Mesenchymal stem cell (in vitro differentiated cells and primary cell): Measurements from ENCODE around the gene NUDCD3.

Source experiments
- DNase-seq: peaks from one replicate; pipeline ENCODE4 v3.0.0-alpha.2; 2013
- H2AFZ ChIP-seq: one replicate; pipeline ENCODE4 v1.6.1; 2013; ENCODE audit warnings: low read depth, mild to moderate bottlenecking, control low read depth, inconsistent platforms, low read length, moderate library complexity
- H2AK5ac ChIP-seq: 2 replicates; pipeline ENCODE4 v1.6.1; 2013; ENCODE audit warnings: low read length, moderate library complexity, mild to moderate bottlenecking, inconsistent platforms; ENCODE audit not compliant: severe bottlenecking
- H2BK120ac ChIP-seq: one replicate; pipeline ENCODE4 v1.6.1; 2013; ENCODE audit warnings: low read depth, mild to moderate bottlenecking, inconsistent platforms, low read length, moderate library complexity
- H2BK12ac ChIP-seq, 2 experiments: one replicate each; pipeline ENCODE4 v1.6.1; 2013; ENCODE audit warnings: inconsistent platforms in 2 of 2, low read length in 2 of 2, mild to moderate bottlenecking in 2 of 2, moderate library complexity in 2 of 2, control low read depth in 1 of 2
- H2BK15ac ChIP-seq: one replicate; pipeline ENCODE4 v1.6.1; 2013; ENCODE audit warnings: mild to moderate bottlenecking, low read depth, inconsistent platforms; ENCODE audit not compliant: poor library complexity, severe bottlenecking
- H2BK5ac ChIP-seq: 2 replicates; pipeline ENCODE4 v1.6.1; 2013; ENCODE audit warnings: low read depth, mild to moderate bottlenecking, low read length, control low read depth, inconsistent platforms; ENCODE audit not compliant: poor library complexity, severe bottlenecking
- H3K14ac ChIP-seq, 2 experiments: one replicate each; pipeline ENCODE4 v1.6.1; 2013; ENCODE audit warnings: inconsistent platforms in 2 of 2, low read length in 2 of 2, control low read depth in 1 of 2, mild to moderate bottlenecking in 1 of 2, moderate library complexity in 1 of 2
- H3K18ac ChIP-seq, 2 experiments: one replicate each; pipeline ENCODE4 v1.6.1; 2013; ENCODE audit warnings: inconsistent platforms in 2 of 2, low read length in 2 of 2, control low read depth in 1 of 2, low read depth in 1 of 2, mild to moderate bottlenecking in 1 of 2
- H3K23ac ChIP-seq, 2 experiments: one replicate each; pipeline ENCODE4 v1.6.1; 2013; ENCODE audit warnings: inconsistent platforms in 2 of 2, low read length in 2 of 2, mild to moderate bottlenecking in 2 of 2, moderate library complexity in 2 of 2, control low read depth in 1 of 2
- H3K27ac ChIP-seq: 2 replicates; pipeline ENCODE4 v1.5.1; 2013; ENCODE audit warnings: mild to moderate bottlenecking, moderate library complexity, low read length, control low read depth, inconsistent platforms; ENCODE audit not compliant: poor library complexity, severe bottlenecking
- H3K27me3 ChIP-seq, 2 experiments: 2 replicates each; pipeline versions ENCODE4 v1.6.1 to v1.7.0; 2013; ENCODE audit warnings: low read length in 2 of 2, mild to moderate bottlenecking in 2 of 2, moderate library complexity in 2 of 2, control low read depth in 1 of 2, inconsistent platforms in 1 of 2; ENCODE audit not compliant: control insufficient read depth in 1 of 2, insufficient read depth in 1 of 2
- H3K36me3 ChIP-seq, 2 experiments: 2 replicates each; pipeline versions ENCODE4 v1.6.1 to v1.7.0; 2013; ENCODE audit warnings: low read length in 2 of 2, control low read depth in 1 of 2, inconsistent platforms in 1 of 2, low read depth in 1 of 2, mild to moderate bottlenecking in 1 of 2; ENCODE audit not compliant: insufficient read depth in 2 of 2, control insufficient read depth in 1 of 2
- H3K4ac ChIP-seq, 2 experiments: one replicate each; pipeline ENCODE4 v1.6.1; 2013; ENCODE audit warnings: inconsistent platforms in 2 of 2, low read length in 2 of 2, mild to moderate bottlenecking in 2 of 2, moderate library complexity in 2 of 2, control low read depth in 1 of 2, low read depth in 1 of 2
- H3K4me1 ChIP-seq: 2 replicates; pipeline ENCODE4 v1.6.1; 2013; ENCODE audit warnings: low read depth, low read length, control low read depth; ENCODE audit not compliant: control insufficient read depth, insufficient read depth
- H3K4me2 ChIP-seq: 2 replicates; pipeline ENCODE4 v1.6.1; 2013; ENCODE audit warnings: low read length, mild to moderate bottlenecking, inconsistent platforms; ENCODE audit not compliant: poor library complexity, severe bottlenecking
- H3K4me3 ChIP-seq, 2 experiments: 2 replicates each; pipeline versions ENCODE4 v1.5.1 to v1.7.0; 2013; ENCODE audit warnings: low read length in 2 of 2, mild to moderate bottlenecking in 2 of 2, control low read depth in 1 of 2, low read depth in 1 of 2; ENCODE audit not compliant: insufficient read depth in 1 of 2
- H3K79me1 ChIP-seq: replicated peaks from 2 replicates; pipeline ENCODE4 v1.6.1; 2013; ENCODE audit warnings: mild to moderate bottlenecking, control low read depth, low read length, inconsistent platforms; ENCODE audit not compliant: poor library complexity, severe bottlenecking
- H3K9ac ChIP-seq: 2 replicates; pipeline ENCODE4 v1.7.0; 2013; ENCODE audit warnings: mild to moderate bottlenecking, low read length, moderate library complexity
- H3K9me3 ChIP-seq: 2 replicates; pipeline ENCODE4 v1.7.0; 2013; ENCODE audit warnings: mild to moderate bottlenecking, low read length; ENCODE audit not compliant: control insufficient read depth
- H4K8ac ChIP-seq: one replicate; pipeline ENCODE4 v1.6.1; 2013; ENCODE audit warnings: inconsistent platforms, mild to moderate bottlenecking, low read length, moderate library complexity
- H4K91ac ChIP-seq: one replicate; pipeline ENCODE4 v1.6.1; 2013; ENCODE audit warnings: mild to moderate bottlenecking, low read length, inconsistent platforms
- WGBS: methylation state at CpG from one replicate; pipeline ENCODE4 v1.1.7; 2013; ENCODE audit warnings: mixed read lengths; 5-methylcytosine and 5-hydroxymethylcytosine counted together

Gene NUDCD3

DNA sequence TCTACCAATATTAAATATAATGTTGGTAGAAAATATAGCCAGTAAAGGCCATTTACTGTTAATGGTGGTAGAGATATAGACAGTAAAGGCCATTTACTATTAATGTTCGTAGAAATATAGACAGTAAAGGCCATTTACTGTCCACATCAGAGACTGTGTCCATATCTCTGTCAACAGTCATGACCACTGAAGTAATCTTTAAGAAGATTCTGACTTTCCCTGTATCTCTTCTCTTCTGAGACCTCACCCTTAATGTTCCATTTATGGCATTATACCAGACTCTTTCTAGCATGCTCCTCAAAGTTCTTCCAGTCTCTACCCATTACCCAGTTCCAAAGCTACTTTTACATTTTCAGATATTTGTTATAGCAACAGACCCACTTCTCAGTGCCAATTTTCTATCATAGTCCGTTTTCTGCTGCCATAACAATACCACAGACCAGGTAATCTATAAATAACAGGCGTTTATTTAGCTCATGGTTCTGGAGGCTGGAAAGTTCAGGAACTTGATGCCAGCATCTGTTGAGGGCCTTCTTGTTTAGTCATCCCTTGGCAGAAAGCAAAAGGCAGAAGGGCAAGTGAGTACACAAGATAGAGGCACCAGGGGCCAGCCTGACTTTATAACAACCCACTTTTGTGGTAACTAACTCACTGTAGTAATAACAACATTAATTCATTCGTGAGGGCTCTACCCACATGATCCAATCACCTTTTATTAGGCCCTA, 7.9 kb upstream of the NUDCD3 start:
- Histone ChIP-seq H3K4me2 (no peak overlapping the region), H3K14ac (no peak overlapping the region), H3K23ac (no peak overlapping the region), H3K18ac (no peak overlapping the region), H3K4me3 (no peak overlapping the region), H2AFZ (no peak overlapping the region), H2BK5ac (no peak overlapping the region), H3K9ac (no peak overlapping the region), H2BK120ac (no peak overlapping the region), H2BK15ac (no peak overlapping the region), H3K27me3 (peaks cover 4 to 7% of the 10 kb centered on the region in 2 experiments), H4K8ac (no peak overlapping the region), H3K9me3 (no peaks in the 10 kb centered on the region), H3K36me3 (no peaks in the 10 kb centered on the region), H4K91ac (no peak overlapping the region), H3K27ac (no peak overlapping the region), H3K4me1 (no peaks in the 10 kb centered on the region), H2AK5ac (no peak overlapping the region), H2BK12ac (no peak overlapping the region), H3K79me1 (no peaks in the 10 kb centered on the region), H3K4ac (no peak overlapping the region)
- WGBS, result 25% methylated on average over 3 of the region's 4 CpGs
- DNase-seq, result no peak

DNA sequence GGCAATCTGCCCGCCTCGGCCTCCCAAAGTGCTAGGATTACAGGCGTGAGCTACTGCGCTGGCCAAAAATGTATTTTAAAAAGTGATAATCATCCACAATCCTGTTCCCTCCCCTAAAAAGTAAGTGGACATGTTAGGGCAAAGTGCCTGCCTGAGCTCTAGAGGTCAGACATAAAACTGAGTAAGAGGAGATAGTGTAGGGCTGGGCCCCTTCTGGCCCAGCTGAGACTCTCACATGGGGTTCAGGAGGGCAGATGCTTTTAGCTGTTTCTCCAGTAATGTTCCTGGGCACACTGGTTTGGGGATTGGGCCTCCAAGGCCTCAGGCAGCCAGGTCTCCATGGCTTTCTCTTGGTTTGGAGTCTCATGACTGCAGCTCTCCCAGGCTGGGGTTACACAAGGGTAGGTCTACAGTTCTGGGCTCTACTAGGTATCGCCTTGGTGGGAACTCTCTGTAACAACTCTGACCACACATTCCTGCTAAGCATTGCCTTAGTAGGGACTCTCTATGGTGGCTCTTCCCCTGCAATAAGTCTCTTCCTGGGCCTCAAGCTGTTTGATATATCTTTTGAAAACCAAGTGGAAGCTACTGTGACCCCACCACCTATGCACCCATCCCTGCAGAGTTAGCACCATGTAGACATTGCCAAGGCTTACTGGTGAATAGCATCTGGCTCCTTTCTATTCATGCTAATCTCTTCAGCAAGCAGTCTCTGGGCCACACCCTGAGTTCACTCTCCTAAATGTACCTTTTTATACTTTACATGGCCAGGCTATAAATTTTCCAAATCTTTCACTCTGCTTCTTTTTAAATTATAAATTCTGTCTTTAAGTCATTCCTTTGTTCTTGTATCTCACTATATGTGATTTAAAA, 6.9 kb upstream of the NUDCD3 start:
- Histone ChIP-seq H3K4me1 (no peaks in the 10 kb centered on the region), H3K23ac (no peak overlapping the region)
- 91% methylated on average over 3 of the region's 5 CpGs for WGBS

DNA sequence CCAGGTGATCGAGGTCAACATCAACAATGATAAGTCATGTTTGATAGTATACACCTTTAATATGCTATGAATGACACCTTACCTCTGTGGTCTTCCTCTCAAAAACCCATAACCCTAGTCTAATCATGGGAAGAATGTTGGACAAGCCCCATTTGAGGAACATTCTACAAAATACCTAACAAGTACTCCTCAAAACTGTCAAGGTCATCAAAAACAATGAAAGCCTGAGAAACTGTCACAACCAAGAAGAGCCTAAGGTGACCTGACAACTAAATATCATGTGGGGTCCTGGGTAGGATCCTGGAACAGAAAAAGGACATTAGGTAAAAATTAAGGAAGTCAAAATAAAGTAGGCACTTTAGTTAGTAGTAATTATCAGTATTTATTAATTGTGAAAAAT, 5.9 kb upstream of the NUDCD3 start:
- peaks cover 0 to 4% of the 10 kb centered on the region in 2 experiments for H3K27me3 ChIP-seq
- no peak overlapping the region for H2AFZ ChIP-seq
- no peak overlapping the region for H3K9ac ChIP-seq
- no peak overlapping the region for H3K23ac ChIP-seq
- H4K8ac ChIP-seq, result no peak overlapping the region
- H2BK120ac ChIP-seq, result no peak overlapping the region
- no peaks in the 10 kb centered on the region for H3K4me1 ChIP-seq
- H3K36me3 ChIP-seq, result no peaks in the 10 kb centered on the region
- H3K4me2 ChIP-seq, result no peak overlapping the region
- no peak overlapping the region for H3K4ac ChIP-seq
- DNase-seq, result no peak
- no peak overlapping the region for H2BK12ac ChIP-seq
- H3K79me1 ChIP-seq, result no peaks in the 10 kb centered on the region
- no peak overlapping the region for H3K4me3 ChIP-seq
- 80% methylated on average over 1 of the region's 1 CpG for WGBS
- H3K14ac ChIP-seq, result no peak overlapping the region
- no peak overlapping the region for H3K27ac ChIP-seq
- H4K91ac ChIP-seq, result no peak overlapping the region
- no peak overlapping the region for H2BK15ac ChIP-seq
- H2AK5ac ChIP-seq, result no peak overlapping the region
- H3K9me3 ChIP-seq, result no peaks in the 10 kb centered on the region
- H2BK5ac ChIP-seq, result no peak overlapping the region
- no peak overlapping the region for H3K18ac ChIP-seq

More for the DNA sequence above, 6.9 kb upstream of the NUDCD3 start:
- Histone ChIP-seq H2BK12ac (no peak overlapping the region), H3K27ac (no peak overlapping the region), H3K14ac (no peak overlapping the region), H2BK120ac (no peak overlapping the region), H3K36me3 (no peaks in the 10 kb centered on the region), H2BK15ac (peak overlapping the region; percentile 5), H2BK5ac (no peak overlapping the region), H3K4me2 (no peak overlapping the region), H2AFZ (no peak overlapping the region), H4K8ac (no peak overlapping the region), H3K18ac (no peak overlapping the region), H3K79me1 (no peaks in the 10 kb centered on the region), H3K4ac (no peak overlapping the region), H3K4me3 (no peak overlapping the region), H3K9ac (no peak overlapping the region), H3K9me3 (no peaks in the 10 kb centered on the region), H3K27me3 (peaks cover 4 to 5% of the 10 kb centered on the region in 2 experiments), H2AK5ac (no peak overlapping the region), H4K91ac (no peak overlapping the region)
- no peak for DNase-seq

DNA sequence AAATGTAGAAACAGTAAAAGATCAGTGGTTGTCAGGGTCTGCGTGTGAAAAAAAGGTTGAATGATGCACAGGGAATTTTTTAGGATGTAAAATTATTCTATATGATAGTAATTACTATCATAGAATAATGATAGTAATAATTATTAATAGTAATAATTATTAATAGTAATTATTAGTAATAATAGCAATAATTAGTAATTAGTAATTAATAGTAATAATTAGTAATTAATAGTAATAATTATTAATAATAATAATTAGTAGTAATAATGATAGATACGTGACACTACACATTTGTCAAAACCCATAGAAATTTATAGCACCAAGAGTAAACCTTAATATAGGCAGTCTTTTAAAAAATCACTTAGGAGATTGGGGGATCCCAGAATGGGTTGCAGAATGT, 4.5 kb upstream of the NUDCD3 start:
- no CpG with 5 or more reads among the region's 2 CpGs for WGBS
- Histone ChIP-seq H3K23ac (no peak overlapping the region), H2BK15ac (no peak overlapping the region), H2BK12ac (no peak overlapping the region), H3K79me1 (no peaks in the 10 kb centered on the region), H3K18ac (no peak overlapping the region), H3K27me3 (peaks cover 0 to 4% of the 10 kb centered on the region in 2 experiments), H2AK5ac (no peak overlapping the region), H3K4me1 (no peaks in the 10 kb centered on the region), H3K36me3 (no peaks in the 10 kb centered on the region), H3K9me3 (no peaks in the 10 kb centered on the region), H2BK120ac (no peak overlapping the region), H3K4me2 (no peak overlapping the region), H3K14ac (no peak overlapping the region), H2AFZ (no peak overlapping the region), H3K4ac (no peak overlapping the region), H3K27ac (no peak overlapping the region), H3K9ac (no peak overlapping the region), H3K4me3 (no peak overlapping the region), H2BK5ac (no peak overlapping the region), H4K91ac (no peak overlapping the region), H4K8ac (no peak overlapping the region)
- no peak for DNase-seq
